Mesenchymal stem cell (in vitro differentiated cells and primary cell): Measurements from ENCODE around the gene CREB3L1.
"Not testable (repeated sequence)": the region's sequence is repeated elsewhere in the genome, so short reads cannot be mapped to it uniquely, and the experiment has no call there.

Experiments used
- DNase-seq: peaks from one replicate; pipeline ENCODE4 v3.0.0-alpha.2; 2013
- H2AFZ ChIP-seq: one replicate; pipeline ENCODE4 v1.6.1; 2013; ENCODE audit warnings: low read depth, mild to moderate bottlenecking, control low read depth, inconsistent platforms, low read length, moderate library complexity
- H2AK5ac ChIP-seq: 2 replicates; pipeline ENCODE4 v1.6.1; 2013; ENCODE audit warnings: low read length, moderate library complexity, mild to moderate bottlenecking, inconsistent platforms; ENCODE audit not compliant: severe bottlenecking
- H2BK120ac ChIP-seq: one replicate; pipeline ENCODE4 v1.6.1; 2013; ENCODE audit warnings: low read depth, mild to moderate bottlenecking, inconsistent platforms, low read length, moderate library complexity
- H2BK12ac ChIP-seq, 2 experiments: one replicate each; pipeline ENCODE4 v1.6.1; 2013; ENCODE audit warnings: inconsistent platforms in 2 of 2, low read length in 2 of 2, mild to moderate bottlenecking in 2 of 2, moderate library complexity in 2 of 2, control low read depth in 1 of 2
- H2BK15ac ChIP-seq: one replicate; pipeline ENCODE4 v1.6.1; 2013; ENCODE audit warnings: mild to moderate bottlenecking, low read depth, inconsistent platforms; ENCODE audit not compliant: poor library complexity, severe bottlenecking
- H2BK5ac ChIP-seq: 2 replicates; pipeline ENCODE4 v1.6.1; 2013; ENCODE audit warnings: low read depth, mild to moderate bottlenecking, low read length, control low read depth, inconsistent platforms; ENCODE audit not compliant: poor library complexity, severe bottlenecking
- H3K14ac ChIP-seq, 2 experiments: one replicate each; pipeline ENCODE4 v1.6.1; 2013; ENCODE audit warnings: inconsistent platforms in 2 of 2, low read length in 2 of 2, control low read depth in 1 of 2, mild to moderate bottlenecking in 1 of 2, moderate library complexity in 1 of 2
- H3K18ac ChIP-seq, 2 experiments: one replicate each; pipeline ENCODE4 v1.6.1; 2013; ENCODE audit warnings: inconsistent platforms in 2 of 2, low read length in 2 of 2, control low read depth in 1 of 2, low read depth in 1 of 2, mild to moderate bottlenecking in 1 of 2
- H3K23ac ChIP-seq, 2 experiments: one replicate each; pipeline ENCODE4 v1.6.1; 2013; ENCODE audit warnings: inconsistent platforms in 2 of 2, low read length in 2 of 2, mild to moderate bottlenecking in 2 of 2, moderate library complexity in 2 of 2, control low read depth in 1 of 2
- H3K27ac ChIP-seq: 2 replicates; pipeline ENCODE4 v1.5.1; 2013; ENCODE audit warnings: mild to moderate bottlenecking, moderate library complexity, low read length, control low read depth, inconsistent platforms; ENCODE audit not compliant: poor library complexity, severe bottlenecking
- H3K27me3 ChIP-seq, 2 experiments: 2 replicates each; pipeline versions ENCODE4 v1.6.1 to v1.7.0; 2013; ENCODE audit warnings: low read length in 2 of 2, mild to moderate bottlenecking in 2 of 2, moderate library complexity in 2 of 2, control low read depth in 1 of 2, inconsistent platforms in 1 of 2; ENCODE audit not compliant: control insufficient read depth in 1 of 2, insufficient read depth in 1 of 2
- H3K36me3 ChIP-seq, 2 experiments: 2 replicates each; pipeline versions ENCODE4 v1.6.1 to v1.7.0; 2013; ENCODE audit warnings: low read length in 2 of 2, control low read depth in 1 of 2, inconsistent platforms in 1 of 2, low read depth in 1 of 2, mild to moderate bottlenecking in 1 of 2; ENCODE audit not compliant: insufficient read depth in 2 of 2, control insufficient read depth in 1 of 2
- H3K4ac ChIP-seq, 2 experiments: one replicate each; pipeline ENCODE4 v1.6.1; 2013; ENCODE audit warnings: inconsistent platforms in 2 of 2, low read length in 2 of 2, mild to moderate bottlenecking in 2 of 2, moderate library complexity in 2 of 2, control low read depth in 1 of 2, low read depth in 1 of 2
- H3K4me1 ChIP-seq: 2 replicates; pipeline ENCODE4 v1.6.1; 2013; ENCODE audit warnings: low read depth, low read length, control low read depth; ENCODE audit not compliant: control insufficient read depth, insufficient read depth
- H3K4me2 ChIP-seq: 2 replicates; pipeline ENCODE4 v1.6.1; 2013; ENCODE audit warnings: low read length, mild to moderate bottlenecking, inconsistent platforms; ENCODE audit not compliant: poor library complexity, severe bottlenecking
- H3K4me3 ChIP-seq, 2 experiments: 2 replicates each; pipeline versions ENCODE4 v1.5.1 to v1.7.0; 2013; ENCODE audit warnings: low read length in 2 of 2, mild to moderate bottlenecking in 2 of 2, control low read depth in 1 of 2, low read depth in 1 of 2; ENCODE audit not compliant: insufficient read depth in 1 of 2
- H3K79me1 ChIP-seq: replicated peaks from 2 replicates; pipeline ENCODE4 v1.6.1; 2013; ENCODE audit warnings: mild to moderate bottlenecking, control low read depth, low read length, inconsistent platforms; ENCODE audit not compliant: poor library complexity, severe bottlenecking
- H3K9ac ChIP-seq: 2 replicates; pipeline ENCODE4 v1.7.0; 2013; ENCODE audit warnings: mild to moderate bottlenecking, low read length, moderate library complexity
- H3K9me3 ChIP-seq: 2 replicates; pipeline ENCODE4 v1.7.0; 2013; ENCODE audit warnings: mild to moderate bottlenecking, low read length; ENCODE audit not compliant: control insufficient read depth
- H4K8ac ChIP-seq: one replicate; pipeline ENCODE4 v1.6.1; 2013; ENCODE audit warnings: inconsistent platforms, mild to moderate bottlenecking, low read length, moderate library complexity
- H4K91ac ChIP-seq: one replicate; pipeline ENCODE4 v1.6.1; 2013; ENCODE audit warnings: mild to moderate bottlenecking, low read length, inconsistent platforms
- WGBS: methylation state at CpG from one replicate; pipeline ENCODE4 v1.1.7; 2013; ENCODE audit warnings: mixed read lengths; 5-methylcytosine and 5-hydroxymethylcytosine counted together

The CREB3L1 gene

GRCh38 chr11:46300270-46300669, 22.8 kb downstream of the CREB3L1 start:
- H2BK12ac ChIP-seq: no peak overlapping the region
- H3K79me1 ChIP-seq: peaks cover 20% of the 10 kb centered on the region
- H2BK15ac ChIP-seq: peak overlapping the region; percentile 4
- no peak overlapping the region for H4K8ac ChIP-seq
- no peak overlapping the region for H3K4me3 ChIP-seq
- no peak overlapping the region for H3K23ac ChIP-seq
- no peak for DNase-seq
- 97% methylated on average over 7 of the region's 7 CpGs for WGBS
- H2BK120ac ChIP-seq: no peak overlapping the region
- H2BK5ac ChIP-seq: no peak overlapping the region
- no peaks in the 10 kb centered on the region for H3K9me3 ChIP-seq
- no peak overlapping the region for H3K4ac ChIP-seq
- H3K4me2 ChIP-seq: no peak overlapping the region
- H3K18ac ChIP-seq: peak overlapping the region; percentile 44 to 89
- no peaks in the 10 kb centered on the region for H3K27me3 ChIP-seq
- no peak overlapping the region for H2AFZ ChIP-seq
- peak overlapping the region; percentile 53 for H2AK5ac ChIP-seq
- peak overlapping the region; percentile 30 for H4K91ac ChIP-seq
- peaks cover 30 to 36% of the 10 kb centered on the region in 2 experiments for H3K36me3 ChIP-seq
- peak overlapping the region; percentile 74 for H3K9ac ChIP-seq
- no peak overlapping the region for H3K27ac ChIP-seq
- peaks cover 26% of the 10 kb centered on the region for H3K4me1 ChIP-seq
- no peak overlapping the region for H3K14ac ChIP-seq

GRCh38 chr11:46302866-46303265, 25.4 kb downstream of the CREB3L1 start:
- H2AK5ac ChIP-seq: no peak overlapping the region

GRCh38 chr11:46304036-46304435, 26.6 kb downstream of the CREB3L1 start:
- 97% methylated on average over 12 of the region's 12 CpGs for WGBS
- not testable (repeated sequence) for H2BK15ac ChIP-seq, H2BK12ac ChIP-seq

More at GRCh38 chr11:46302866-46303265, 25.4 kb downstream of the CREB3L1 start:
- no peak overlapping the region for H2BK120ac ChIP-seq
- H4K91ac ChIP-seq: no peak overlapping the region
- WGBS: 94% methylated on average over 7 of the region's 7 CpGs
- H3K27me3 ChIP-seq: no peaks in the 10 kb centered on the region
- H3K36me3 ChIP-seq: peaks cover 39 to 49% of the 10 kb centered on the region in 2 experiments
- peaks cover 10% of the 10 kb centered on the region for H3K4me1 ChIP-seq
- no peaks in the 10 kb centered on the region for H3K9me3 ChIP-seq
- H2BK15ac ChIP-seq: no peak overlapping the region
- no peak overlapping the region for H3K4me3 ChIP-seq
- no peak overlapping the region for H2BK5ac ChIP-seq
- H3K79me1 ChIP-seq: peaks cover 28% of the 10 kb centered on the region
- no peak overlapping the region for H2BK12ac ChIP-seq
- H4K8ac ChIP-seq: no peak overlapping the region
- H2AFZ ChIP-seq: no peak overlapping the region
- H3K4ac ChIP-seq: no peak overlapping the region
- no peak for DNase-seq
- no peak overlapping the region for H3K18ac ChIP-seq
- no peak overlapping the region for H3K9ac ChIP-seq
- no peak overlapping the region for H3K14ac ChIP-seq
- H3K4me2 ChIP-seq: no peak overlapping the region
- no peak overlapping the region for H3K27ac ChIP-seq
- no peak overlapping the region for H3K23ac ChIP-seq

GRCh38 chr11:46304605-46305179, 27.2 kb downstream of the CREB3L1 start:
- Histone ChIP-seq H3K27me3 (no peaks in the 10 kb centered on the region), H3K9me3 (no peaks in the 10 kb centered on the region), H2AK5ac (no peak overlapping the region), H2AFZ (no peak overlapping the region), H3K23ac (no peak overlapping the region), H3K14ac (no peak overlapping the region), H3K27ac (no peak overlapping the region), H2BK12ac (peak overlapping the region in 1 of 2 experiments; percentile 11), H3K4me1 (peaks cover 9% of the 10 kb centered on the region), H2BK120ac (no peak overlapping the region), H3K4me3 (no peak overlapping the region), H3K4ac (peak overlapping the region in 1 of 2 experiments; percentile 46), H3K79me1 (peaks cover 39% of the 10 kb centered on the region), H3K9ac (no peak overlapping the region), H3K18ac (peak overlapping the region; percentile 57 to 84), H2BK5ac (no peak overlapping the region), H3K4me2 (no peak overlapping the region), H3K36me3 (peaks cover 41 to 62% of the 10 kb centered on the region in 2 experiments), H2BK15ac (no peak overlapping the region), H4K8ac (peak overlapping the region; percentile 92), H4K91ac (peak overlapping the region; percentile 84)
- WGBS: 98% methylated on average over 9 of the region's 10 CpGs
- DNase-seq: no peak

More at GRCh38 chr11:46304036-46304435, 26.6 kb downstream of the CREB3L1 start:
- H2BK120ac ChIP-seq, H3K4me3 ChIP-seq, H4K91ac ChIP-seq, H3K23ac ChIP-seq, H3K18ac ChIP-seq, H4K8ac ChIP-seq, H2AK5ac ChIP-seq, H2AFZ ChIP-seq, H3K27me3 ChIP-seq, H3K4ac ChIP-seq, H2BK5ac ChIP-seq, H3K4me2 ChIP-seq, H3K14ac ChIP-seq, DNase-seq, H3K27ac ChIP-seq, H3K9ac ChIP-seq, H3K9me3 ChIP-seq: not testable (repeated sequence)
- Histone ChIP-seq H3K79me1 (peaks cover 38% of the 10 kb centered on the region), H3K4me1 (peaks cover 12% of the 10 kb centered on the region), H3K36me3 (peaks cover 39 to 59% of the 10 kb centered on the region in 2 experiments)
